Measurements from ENCODE around the gene SCN1B. TPM values are rescaled to one million over a fixed set of nuclear protein-coding genes. Genes with fewer than 3 reads are reported as not detected.

The SCN1B gene
- total RNA-seq, 2 experiments from 2014 or later, result 0.43 to 0.50 TPM

DNA sequence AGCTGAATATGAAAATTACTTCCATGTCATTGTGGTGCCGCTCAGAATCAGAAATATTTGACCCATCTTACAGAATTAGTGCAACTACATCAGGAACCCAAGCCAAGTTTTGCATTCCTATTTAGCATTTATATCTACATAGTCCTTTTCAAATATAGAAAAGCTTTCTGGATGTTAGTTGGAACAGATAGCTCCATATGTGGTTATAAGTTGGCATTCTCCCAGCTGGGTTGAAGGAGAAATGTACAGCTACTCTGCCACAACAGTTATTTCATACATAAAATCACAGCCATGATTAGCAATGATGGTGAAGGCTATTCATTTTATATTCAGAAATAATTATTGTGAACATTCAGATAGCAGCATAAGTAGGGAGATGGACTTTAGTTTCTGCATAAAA lies 39.4 kb downstream of the SCN1B start:
- H3K27ac Mint-ChIP-seq, result no peak overlapping the region
- H3K9me3 Mint-ChIP-seq, result no peaks in the 10 kb centered on the region
- ChIA-PET POLR2A (no interaction called here), CTCF (interaction anchor here (0.7 to 1.7 kb wide), 6 partner anchors 8 to 97 kb away, joined by 3 to 5 read pairs (median 3); partner anchors contain the start of gene LGI4)
- H3K4me1 Mint-ChIP-seq, result peaks cover 9% of the 10 kb centered on the region
- no peak for DNase-seq
- peaks cover 6% of the 10 kb centered on the region for H3K27me3 Mint-ChIP-seq
- no peak overlapping the region for H3K4me3 Mint-ChIP-seq
- H3K36me3 Mint-ChIP-seq (ENCODE audit: low read depth), result no peaks in the 10 kb centered on the region

DNA sequence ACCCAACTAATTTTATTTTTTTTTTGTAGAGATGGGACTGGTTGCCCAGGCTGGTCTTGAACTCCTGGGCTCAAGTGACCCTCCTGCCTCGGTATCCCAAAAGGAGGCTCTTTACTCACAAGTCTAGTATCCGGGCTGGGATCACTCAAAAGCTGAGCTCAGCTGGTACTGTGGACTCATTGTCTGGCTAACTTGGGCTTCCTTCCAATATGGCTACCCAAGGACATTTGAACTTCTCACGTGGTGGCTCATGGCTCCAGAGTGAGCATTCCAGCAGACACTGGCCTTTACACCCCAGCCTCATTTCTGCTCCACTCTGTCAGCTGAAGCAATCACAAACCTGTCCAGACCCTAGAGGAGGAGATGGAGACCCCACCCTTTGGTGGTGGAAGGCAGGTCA lies 40.2 kb downstream of the SCN1B start:
- POLR2A ChIA-PET, result no interaction called here
- CTCF ChIA-PET, result interaction anchor here (0.8 to 1.7 kb wide), 4 partner anchors 8 to 65 kb away, joined by 3 to 5 read pairs (median 3); partner anchors contain the start of gene LGI4

DNA sequence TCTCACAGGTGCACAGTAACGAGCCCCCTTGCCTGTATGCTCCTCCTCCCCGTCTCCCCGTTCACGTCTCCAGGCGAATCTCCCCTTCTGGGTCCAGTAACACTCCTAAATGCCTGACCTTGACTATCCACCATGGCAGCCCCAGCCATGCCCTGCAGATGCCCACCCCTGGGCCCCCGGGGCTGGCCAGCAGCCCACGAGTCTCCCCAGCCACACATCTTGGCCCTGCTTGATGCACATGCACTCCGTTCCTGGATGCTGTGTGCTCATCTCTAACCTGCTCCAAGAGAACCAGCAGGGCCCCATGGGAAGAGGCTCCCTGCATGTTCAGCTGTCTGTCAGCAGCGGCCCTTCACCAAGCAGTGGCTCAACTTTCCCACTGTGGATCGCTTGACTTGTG lies 43.2 kb downstream of the SCN1B start:
- H3K4me3 Mint-ChIP-seq, result no peak overlapping the region
- H3K4me1 Mint-ChIP-seq, result no peaks in the 10 kb centered on the region
- H3K27me3 Mint-ChIP-seq, result peaks cover 5% of the 10 kb centered on the region
- no peaks in the 10 kb centered on the region for H3K9me3 Mint-ChIP-seq
- ChIA-PET CTCF (no interaction called here), POLR2A (no interaction called here)
- H3K36me3 Mint-ChIP-seq (ENCODE audit: low read depth), result no peaks in the 10 kb centered on the region
- no peak overlapping the region for H3K27ac Mint-ChIP-seq
- no peak for DNase-seq

More for the DNA sequence above, 40.2 kb downstream of the SCN1B start:
- peaks cover 6% of the 10 kb centered on the region for H3K27me3 Mint-ChIP-seq
- H3K4me1 Mint-ChIP-seq, result peaks cover 9% of the 10 kb centered on the region
- no peak for DNase-seq
- H3K9me3 Mint-ChIP-seq, result no peaks in the 10 kb centered on the region
- H3K27ac Mint-ChIP-seq, result no peak overlapping the region
- H3K36me3 Mint-ChIP-seq (ENCODE audit: low read depth), result no peaks in the 10 kb centered on the region
- no peak overlapping the region for H3K4me3 Mint-ChIP-seq

DNA sequence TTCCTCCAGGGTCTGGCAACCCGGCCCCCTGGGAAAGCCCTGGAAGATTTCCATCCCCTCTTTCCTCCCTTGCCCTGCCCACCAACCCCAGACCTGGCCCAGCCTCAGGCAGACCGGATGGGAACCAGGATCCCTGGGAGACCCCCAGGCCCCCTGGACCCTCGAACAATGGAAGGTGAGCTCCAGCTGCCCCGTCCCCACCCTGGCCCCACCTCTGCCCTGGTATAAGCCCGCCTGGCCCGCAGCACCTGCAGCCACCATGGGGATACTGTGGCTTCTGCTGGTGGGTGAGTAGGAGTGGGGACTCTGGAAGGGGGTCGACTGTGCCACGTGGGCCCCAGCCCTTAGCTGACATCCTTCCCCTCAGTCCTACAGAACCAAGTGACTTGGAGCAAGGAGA lies 43.7 kb downstream of the SCN1B start:
- CTCF ChIA-PET, result no interaction called here
- Mint-ChIP-seq H3K27me3 (peaks cover 6% of the 10 kb centered on the region), H3K36me3 (ENCODE audit: low read depth) (no peaks in the 10 kb centered on the region), H3K27ac (no peak overlapping the region), H3K4me3 (no peak overlapping the region), H3K9me3 (no peaks in the 10 kb centered on the region), H3K4me1 (no peaks in the 10 kb centered on the region)
- no peak for DNase-seq
- POLR2A ChIA-PET, result no interaction called here

DNA sequence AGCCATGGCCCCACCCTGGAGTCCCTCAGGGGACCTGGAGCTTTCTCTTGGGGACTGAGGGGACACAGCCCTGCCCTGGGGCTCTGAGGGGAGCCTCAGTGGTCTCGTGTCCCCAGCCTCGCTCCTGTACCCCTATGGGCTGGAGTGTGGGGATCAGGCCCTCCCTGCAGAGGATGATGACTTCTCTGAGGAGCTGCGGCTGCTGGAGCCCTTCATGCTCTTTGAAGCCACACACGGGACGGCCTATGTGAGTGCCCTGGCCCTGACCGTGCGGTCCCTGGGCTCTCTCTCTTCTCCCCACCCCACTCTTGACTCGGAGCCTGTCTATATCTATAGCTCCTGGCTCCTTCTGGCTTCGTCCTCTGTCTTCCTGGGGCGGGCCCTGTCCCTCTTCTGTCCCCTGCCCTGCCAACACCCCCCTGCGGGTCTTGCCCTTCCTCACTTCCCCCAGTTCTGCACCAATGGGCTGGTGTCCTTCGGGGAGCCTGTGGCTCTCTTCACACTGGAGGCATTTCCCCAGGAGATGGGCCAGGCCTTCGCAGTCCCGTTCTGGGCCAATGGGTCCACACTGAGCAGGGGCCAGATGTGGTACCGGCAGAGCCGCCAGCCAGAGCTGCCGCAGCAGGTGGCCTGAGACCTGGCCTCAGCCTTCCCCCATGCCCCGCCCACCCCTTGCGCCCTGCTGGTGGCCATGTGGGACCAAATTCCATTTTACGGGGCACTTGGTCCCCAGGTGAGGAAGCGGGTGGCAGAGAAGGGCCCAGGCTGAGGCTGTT lies 44.3 kb downstream of the SCN1B start:
- DNase-seq, result no peak
- Mint-ChIP-seq H3K36me3 (ENCODE audit: low read depth) (no peaks in the 10 kb centered on the region), H3K9me3 (no peaks in the 10 kb centered on the region), H3K4me3 (no peak overlapping the region), H3K27ac (no peak overlapping the region), H3K4me1 (no peaks in the 10 kb centered on the region), H3K27me3 (peaks cover 5% of the 10 kb centered on the region)
- ChIA-PET POLR2A (no interaction called here), CTCF (no interaction called here)

DNA sequence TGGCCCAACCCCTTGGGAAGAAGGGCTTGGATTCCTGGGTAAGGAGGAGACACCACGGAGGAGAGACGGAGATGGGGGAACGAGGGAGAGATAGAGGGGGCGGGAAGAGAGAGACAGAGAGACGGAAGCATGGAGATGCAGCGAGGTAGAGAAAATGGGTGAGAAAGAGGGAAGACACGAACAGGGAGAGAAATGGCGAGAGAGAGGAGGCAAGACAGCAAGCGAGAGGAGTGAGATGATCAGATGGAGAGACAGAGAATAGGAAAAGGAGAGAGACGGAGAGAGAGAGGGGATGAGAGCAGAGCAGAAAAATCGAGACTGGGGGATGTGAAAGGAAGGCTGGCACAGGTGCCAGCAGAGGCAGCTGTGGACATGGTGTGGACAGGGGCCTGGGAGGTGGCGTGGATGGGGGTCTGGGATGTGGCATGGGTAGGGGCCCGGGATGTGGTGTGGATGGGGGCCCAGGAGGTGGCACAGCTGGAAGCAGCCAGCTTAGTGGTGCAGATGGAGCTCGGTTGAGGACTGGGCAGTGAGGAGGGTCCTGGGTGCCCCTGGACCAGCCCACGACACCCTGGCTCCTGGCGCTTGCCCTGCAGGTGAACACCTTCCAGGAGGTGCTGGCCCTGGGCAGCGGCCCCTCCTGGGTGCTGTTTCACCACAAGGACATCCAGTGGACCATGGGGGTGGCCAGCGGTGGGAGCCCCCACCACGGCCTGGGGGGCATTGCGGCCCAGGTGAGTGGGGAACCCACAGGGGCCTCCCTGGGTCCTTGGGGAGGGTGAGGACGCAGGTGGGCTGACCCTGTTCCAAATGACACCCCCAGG lies 45.1 kb downstream of the SCN1B start:
- Mint-ChIP-seq H3K4me1 (no peaks in the 10 kb centered on the region), H3K4me3 (no peak overlapping the region), H3K9me3 (no peaks in the 10 kb centered on the region), H3K27ac (no peak overlapping the region), H3K36me3 (ENCODE audit: low read depth) (no peaks in the 10 kb centered on the region), H3K27me3 (peaks cover 5% of the 10 kb centered on the region)
- no peak for DNase-seq
- ChIA-PET CTCF (no interaction called here), POLR2A (no interaction called here)

DNA sequence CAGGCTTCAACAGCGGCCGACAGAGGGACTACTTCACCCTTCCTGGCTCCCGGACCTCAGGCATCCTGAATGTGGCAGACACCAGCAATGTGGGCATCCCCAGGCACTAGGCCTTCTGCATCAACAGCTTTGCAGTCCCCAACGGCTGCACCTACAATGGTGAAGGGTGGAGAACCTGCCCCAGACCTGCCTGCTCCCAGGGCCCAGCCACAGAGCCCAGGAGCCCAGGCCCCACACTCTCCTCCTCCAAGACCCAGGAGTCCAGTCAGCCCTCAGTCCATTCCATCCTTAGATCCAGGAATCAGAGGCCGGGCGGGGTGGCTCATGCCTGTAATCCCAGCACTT lies 45.7 kb downstream of the SCN1B start:
- Mint-ChIP-seq H3K27me3 (peaks cover 5% of the 10 kb centered on the region), H3K9me3 (no peaks in the 10 kb centered on the region), H3K27ac (no peak overlapping the region), H3K4me1 (no peaks in the 10 kb centered on the region), H3K4me3 (no peak overlapping the region), H3K36me3 (ENCODE audit: low read depth) (no peaks in the 10 kb centered on the region)
- no peak for DNase-seq
- CTCF ChIA-PET, result no interaction called here
- POLR2A ChIA-PET, result no interaction called here

DNA sequence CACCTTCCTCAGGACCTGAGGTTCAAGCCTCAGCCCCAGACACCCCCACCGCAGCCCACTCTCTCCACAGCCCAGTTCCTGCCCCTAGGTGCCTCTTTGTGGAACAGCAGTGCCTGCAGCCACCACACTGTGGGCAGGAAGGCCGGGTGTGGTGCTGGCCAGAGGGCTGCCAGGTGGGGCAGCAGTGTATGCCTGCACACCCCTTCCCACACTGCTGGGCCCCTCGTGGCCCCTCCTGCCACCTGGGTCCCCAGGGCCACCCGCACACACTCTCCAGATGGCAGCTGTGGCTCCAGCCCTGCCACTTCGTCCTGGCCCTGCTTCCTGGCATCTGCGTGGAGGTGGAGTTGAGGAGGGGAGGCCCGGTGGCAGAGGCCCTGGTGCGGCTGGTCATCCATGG lies 46.4 kb downstream of the SCN1B start:
- no peaks in the 10 kb centered on the region for H3K36me3 Mint-ChIP-seq (ENCODE audit: low read depth)
- no peak overlapping the region for H3K27ac Mint-ChIP-seq
- H3K4me1 Mint-ChIP-seq, result no peaks in the 10 kb centered on the region
- ChIA-PET CTCF (no interaction called here), POLR2A (no interaction called here)
- no peak for DNase-seq
- H3K4me3 Mint-ChIP-seq, result no peak overlapping the region
- no peaks in the 10 kb centered on the region for H3K9me3 Mint-ChIP-seq
- peaks cover 5% of the 10 kb centered on the region for H3K27me3 Mint-ChIP-seq

DNA sequence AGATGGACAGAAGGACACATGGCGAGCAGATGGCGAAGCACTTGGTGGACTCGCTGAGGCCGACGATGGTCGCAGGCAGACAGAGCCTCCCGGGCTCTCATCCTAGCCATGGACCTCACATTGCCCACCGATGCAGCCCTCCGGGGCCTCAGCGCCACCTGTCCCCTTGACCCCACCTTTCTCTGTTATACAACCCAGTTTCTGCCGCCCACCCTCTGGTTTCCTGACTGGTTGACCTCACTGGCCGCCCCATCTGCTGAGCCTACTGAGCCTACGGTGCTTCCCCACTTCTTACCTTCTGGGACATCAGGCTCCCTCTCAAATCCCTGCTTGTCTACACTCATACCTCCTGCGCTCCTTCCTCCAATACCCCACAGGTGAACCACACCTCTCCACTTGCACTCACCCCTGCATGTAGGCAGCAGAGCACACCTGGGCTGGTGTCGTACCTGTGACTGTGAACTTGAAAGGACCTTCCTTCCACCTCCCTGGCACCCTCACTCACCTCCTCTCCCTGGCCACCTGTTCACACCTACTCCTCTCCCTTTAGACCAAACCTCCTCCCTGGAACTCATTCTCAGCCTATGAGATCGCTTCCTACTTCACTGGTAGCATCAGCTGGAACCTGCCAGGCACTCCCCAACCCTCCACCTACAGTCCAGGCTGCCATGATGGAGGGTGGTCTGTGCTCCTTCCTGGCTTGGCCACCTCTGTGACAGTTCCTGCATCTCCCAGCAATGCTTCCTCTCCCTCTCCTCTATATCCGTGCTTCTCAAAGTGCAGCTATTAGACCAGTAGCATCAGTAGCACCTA lies 47.3 kb downstream of the SCN1B start:
- DNase-seq, result no peak
- Mint-ChIP-seq H3K27ac (no peak overlapping the region), H3K27me3 (peaks cover 5% of the 10 kb centered on the region), H3K4me1 (no peaks in the 10 kb centered on the region), H3K36me3 (ENCODE audit: low read depth) (no peaks in the 10 kb centered on the region), H3K4me3 (no peak overlapping the region), H3K9me3 (no peaks in the 10 kb centered on the region)
- ChIA-PET POLR2A (no interaction called here), CTCF (no interaction called here)

DNA sequence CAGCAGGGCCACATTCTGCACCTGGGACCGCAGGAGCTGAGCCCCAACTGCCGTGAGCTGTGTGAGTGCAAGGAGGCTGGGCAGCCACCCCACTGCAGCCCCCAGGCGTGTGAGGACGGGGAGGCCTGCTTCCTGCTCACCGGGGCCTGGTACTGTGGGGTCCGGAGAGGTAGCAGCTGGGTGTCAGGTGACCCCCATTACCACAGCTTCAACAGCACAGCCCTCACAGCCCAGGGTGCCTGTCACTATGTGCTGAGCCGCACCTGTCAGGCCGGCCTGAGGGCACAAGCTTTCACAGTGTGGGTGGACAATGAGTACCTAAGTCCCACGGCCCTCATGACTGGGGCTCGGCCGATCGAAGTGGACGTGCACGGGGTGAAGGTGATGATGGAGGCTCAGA lies 49.6 kb downstream of the SCN1B start:
- ChIA-PET POLR2A (no interaction called here), CTCF (no interaction called here)
- Mint-ChIP-seq H3K36me3 (ENCODE audit: low read depth) (no peaks in the 10 kb centered on the region), H3K27me3 (peaks cover 5% of the 10 kb centered on the region), H3K4me1 (no peaks in the 10 kb centered on the region), H3K9me3 (no peaks in the 10 kb centered on the region), H3K4me3 (no peak overlapping the region), H3K27ac (no peak overlapping the region)
- no peak for DNase-seq

DNA sequence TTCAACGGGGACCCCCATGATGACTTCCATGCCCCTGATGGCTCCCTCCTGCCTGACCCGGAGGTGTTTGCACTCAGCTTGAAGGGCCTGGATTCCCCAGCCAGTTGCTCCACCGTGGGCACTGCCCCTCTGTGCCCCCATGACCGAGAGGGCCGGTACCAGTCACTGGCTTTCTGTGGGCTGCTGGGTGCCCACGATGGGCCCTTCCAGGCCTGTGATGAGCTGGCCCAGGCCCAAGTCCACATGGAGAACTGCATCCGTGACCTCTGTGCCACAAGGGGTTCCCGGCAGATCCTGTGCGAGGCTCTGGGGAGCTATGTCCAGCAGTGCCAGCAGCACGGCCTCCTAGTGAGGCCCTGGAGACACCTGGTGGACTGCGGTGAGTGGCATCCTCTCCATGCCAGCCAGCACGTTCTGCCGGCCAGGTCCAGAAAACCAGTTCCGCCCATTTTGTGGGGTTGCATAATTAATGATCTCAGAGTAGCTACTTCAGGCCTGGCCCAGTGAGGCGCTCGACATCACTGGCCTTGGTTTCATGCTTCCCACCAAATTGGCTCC lies 50.4 kb downstream of the SCN1B start:
- H3K9me3 Mint-ChIP-seq, result no peaks in the 10 kb centered on the region
- no peak overlapping the region for H3K27ac Mint-ChIP-seq
- no peak for DNase-seq
- ChIA-PET POLR2A (no interaction called here), CTCF (no interaction called here)
- no peak overlapping the region for H3K4me3 Mint-ChIP-seq
- H3K4me1 Mint-ChIP-seq, result no peaks in the 10 kb centered on the region
- peaks cover 5% of the 10 kb centered on the region for H3K27me3 Mint-ChIP-seq
- H3K36me3 Mint-ChIP-seq (ENCODE audit: low read depth), result no peaks in the 10 kb centered on the region

DNA sequence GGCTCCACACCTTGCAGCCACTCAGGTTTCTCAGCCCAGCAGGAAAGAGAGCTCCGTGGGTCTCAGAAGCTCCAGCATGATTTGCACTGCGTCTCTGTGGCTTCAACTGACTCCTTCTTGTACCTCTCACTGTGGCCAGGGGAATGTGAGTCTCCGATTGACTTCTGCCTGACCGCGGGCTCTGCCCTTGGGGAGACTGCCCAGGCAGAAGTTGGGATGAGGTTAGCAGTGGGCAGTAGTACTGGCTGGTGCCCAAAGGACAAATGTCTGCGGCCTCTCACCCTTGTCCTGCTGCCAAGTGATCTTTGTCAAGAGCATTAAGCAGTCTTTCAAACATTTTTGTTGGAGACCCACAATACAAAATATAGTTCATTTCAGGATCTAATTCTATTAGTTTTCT lies 50.9 kb downstream of the SCN1B start:
- Mint-ChIP-seq H3K27ac (no peak overlapping the region), H3K4me3 (no peak overlapping the region), H3K36me3 (ENCODE audit: low read depth) (no peaks in the 10 kb centered on the region), H3K9me3 (no peaks in the 10 kb centered on the region), H3K4me1 (no peaks in the 10 kb centered on the region), H3K27me3 (peaks cover 5% of the 10 kb centered on the region)
- CTCF ChIA-PET, result no interaction called here
- POLR2A ChIA-PET, result no interaction called here
- DNase-seq, result no peak

All from activated CD4-positive, alpha-beta memory T cell treated with anti-CD3 and anti-CD28 coated beads, Interleukin-2, amount 10 ng/mL, durations not matched to agents 7 days and 5 days (primary cell).